H1 (cell line): Measurements from ENCODE around the gene DNAJB8. TPM values are rescaled to one million over a fixed set of nuclear protein-coding genes. Genes with fewer than 3 reads are reported as not detected.

ENCODE experiments used
- ATF2 ChIP-seq: IDR thresholded peaks from 2 replicates; pipeline ENCODE4 v1.6.1; 2012; ENCODE audit warnings: low read length, inconsistent platforms
- BACH1 ChIP-seq: IDR thresholded peaks from 2 replicates; pipeline ENCODE4 v1.6.1; 2012; ENCODE audit warnings: low read length, improper control_type of control experiment
- CBX8 ChIP-seq: fragments of 300-800, 300-1000 bp; sonication (generic); IDR thresholded peaks from 2 replicates; pipeline ENCODE4 v1.7.1; 2016; ENCODE audit warnings: low read depth, low read length, borderline replicate concordance
- CTBP2 ChIP-seq: IDR thresholded peaks from 2 replicates; pipeline ENCODE4 v1.7.0; 2011; ENCODE audit warnings: borderline replicate concordance, mild to moderate bottlenecking, moderate library complexity, mixed read lengths, low read length; ENCODE audit not compliant: insufficient read depth, insufficient read length
- E2F6 ChIP-seq: IDR thresholded peaks from 2 replicates; pipeline ENCODE4 v1.6.1; 2012; ENCODE audit warnings: inconsistent platforms
- HDAC2 ChIP-seq, 2 experiments: fragments of 300-600 bp in 1 of 2; sonication (generic) in 1 of 2; IDR thresholded peaks; 2 replicates each; pipeline ENCODE4 v1.6.1; 2011 to 2012; ENCODE audit warnings: low read depth in 2 of 2, low read length in 2 of 2, mild to moderate bottlenecking in 2 of 2, moderate library complexity in 2 of 2, borderline replicate concordance in 1 of 2, inconsistent platforms in 1 of 2
- HDAC6 ChIP-seq: IDR thresholded peaks from one replicate; pipeline ENCODE4 v1.7.1; 2012; ENCODE audit warnings: low read depth, mild to moderate bottlenecking, inconsistent platforms, low read length, moderate library complexity
- JUN ChIP-seq: IDR thresholded peaks from 2 replicates; pipeline ENCODE4 v1.6.1; 2011; ENCODE audit warnings: low read depth, mild to moderate bottlenecking, improper control_type of control experiment, low read length
- NRF1 ChIP-seq: IDR thresholded peaks from 2 replicates; pipeline ENCODE4 v1.6.1; 2011; ENCODE audit warnings: mild to moderate bottlenecking, low read depth, low read length, improper control_type of control experiment
- RBBP5 ChIP-seq: IDR thresholded peaks from 2 replicates; pipeline ENCODE4 v1.7.1; 2012; ENCODE audit warnings: low read depth, mild to moderate bottlenecking, inconsistent platforms, low read length, moderate library complexity, borderline replicate concordance
- RNF2 ChIP-seq: fragments of 200-900, 300-1000 bp; sonication (generic); IDR thresholded peaks from 2 replicates; pipeline ENCODE4 v1.7.1; 2016; ENCODE audit warnings: borderline replicate concordance, low read depth, mild to moderate bottlenecking, antibody characterized with exemption, low read length; ENCODE audit not compliant: poor library complexity, severe bottlenecking; ENCODE audit errors: missing control alignments
- RXRA ChIP-seq: IDR thresholded peaks from 2 replicates; pipeline ENCODE4 v1.6.1; 2011; ENCODE audit warnings: low read depth, mild to moderate bottlenecking, low read length, moderate library complexity; ENCODE audit not compliant: insufficient read depth
- SAP30 ChIP-seq: fragments of 300-600 bp; sonication (generic); IDR thresholded peaks from 2 replicates; pipeline ENCODE4 v1.7.1; 2012; ENCODE audit warnings: low read length, moderate library complexity, mild to moderate bottlenecking, inconsistent platforms; ENCODE audit not compliant: insufficient read depth, insufficient replicate concordance
- SIN3A ChIP-seq, 2 experiments: IDR thresholded peaks in 1 of 2; conservative IDR thresholded peaks in 1 of 2; 2 replicates each; pipeline ENCODE4 v1.6.1; 2011 to 2012; ENCODE audit warnings: low read length in 2 of 2, improper control_type of control experiment in 1 of 2, low read depth in 1 of 2, mild to moderate bottlenecking in 1 of 2
- SIRT6 ChIP-seq: IDR thresholded peaks from one replicate; pipeline ENCODE4 v1.7.1; 2012; ENCODE audit warnings: low read length, inconsistent platforms
- SP1 ChIP-seq: IDR thresholded peaks from 2 replicates; pipeline ENCODE4 v1.6.1; 2011; ENCODE audit warnings: low read depth, low read length
- SUZ12 ChIP-seq: fragments of 200-600 bp; sonication (generic); IDR thresholded peaks from 2 replicates; pipeline ENCODE4 v1.6.1; 2012; ENCODE audit warnings: mild to moderate bottlenecking, inconsistent platforms, low read length, moderate library complexity, mixed read lengths
- YY1 ChIP-seq: IDR thresholded peaks from 2 replicates; pipeline ENCODE4 v1.6.1; 2011; ENCODE audit warnings: low read depth, mild to moderate bottlenecking, low read length
- ZNF274 ChIP-seq: IDR thresholded peaks from 2 replicates; pipeline ENCODE4 v1.7.0; 2012; ENCODE audit warnings: low read length, borderline replicate concordance; ENCODE audit errors: extremely low read depth
- polyA plus RNA-seq, 7 experiments: library from polyadenylated mRNA; depleted of rRNA in 3 of 7; stranded (reverse) in 5 of 7; unstranded in 2 of 7; fragments of >200 nt in 5 of 7; fragments of 200-250 nt in 2 of 7; gene quantifications; 1 replicate in 5 of 7; 2 replicates in 1 of 7; 4 replicates in 1 of 7; pipeline versions ENCODE4 v1.2.1 to v1.2.3, GENCODE V29; 2011 to 2013; ENCODE audit warnings: missing spikeins in 2 of 7, mixed read lengths in 2 of 7
- total RNA-seq: library from RNA; stranded (reverse); fragmentation: NEBNext Ultra II Directional; extraction: Animal tissue kit (Norgen Biotek cat#: 25700); gene quantifications from 2 replicates; pipeline ENCODE4 v1.2.1, GENCODE V29; 2021
- TF ChIP-seq, protein P1 (sequence below): IDR thresholded peaks from 2 replicates; pipeline ENCODE4 v1.6.1; 2011; ENCODE audit warnings: low read depth, mild to moderate bottlenecking, low read length; ENCODE audit not compliant: insufficient read depth

Gene DNAJB8
- total and polyA plus RNA-seq, 2 of the 8 experiments (the other 6 are each of a cell fraction or from before 2014, with no cell fraction given), result not detected

DNA sequence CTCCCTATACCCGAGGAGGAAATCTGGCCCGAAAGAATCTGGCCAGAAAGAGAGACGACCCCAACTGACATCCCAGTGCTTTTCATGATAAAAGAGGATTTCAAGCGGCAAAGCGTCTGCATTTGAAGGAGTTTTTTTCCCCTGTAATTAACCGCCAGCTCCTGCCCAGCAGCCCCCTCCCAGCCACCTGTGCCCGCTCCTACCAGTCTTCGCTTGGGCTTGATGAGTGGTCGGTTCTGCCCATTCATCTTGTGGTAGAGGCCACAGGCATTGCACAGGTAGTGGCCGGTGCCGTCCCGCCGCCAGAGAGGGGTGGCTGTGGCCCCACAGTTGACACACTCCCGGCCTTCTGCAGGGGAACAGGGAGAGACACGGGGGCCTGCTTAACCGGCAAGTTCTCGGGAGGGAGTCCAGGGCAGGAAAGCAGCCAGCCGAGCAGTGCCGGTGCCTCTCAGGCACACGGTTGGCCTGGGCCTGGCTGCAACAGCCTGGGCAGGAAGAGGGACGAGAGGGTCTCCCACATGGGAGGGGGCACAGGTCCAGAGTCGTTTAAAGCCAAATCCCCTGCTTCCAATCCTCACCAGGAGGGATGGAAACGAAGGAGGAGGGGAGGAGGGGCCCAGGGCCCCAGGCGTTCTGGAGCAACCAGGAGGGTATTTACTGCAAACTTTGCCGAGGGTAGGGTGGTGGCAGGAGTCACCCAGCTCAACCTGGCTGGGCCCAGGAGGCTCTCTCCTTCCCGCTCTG lies 17.1 kb upstream of the DNAJB8 start (continued):
- TF ChIP-seq SUZ12, result peak; percentile 79
- no peak for TF ChIP-seq ZNF274
- no peak for TF ChIP-seq NRF1
- TF ChIP-seq RXRA, result no peak
- no peak for TF ChIP-seq CBX8
- no peak for TF ChIP-seq HDAC6
- no peak for TF ChIP-seq HDAC2 (IDR thresholded peaks at IDR 0.05; ENCODE audit: borderline replicate concordance in 1 of 2, low read depth in 2 of 2, low read length in 2 of 2)
- peak; percentile 77 for TF ChIP-seq CTBP2
- TF ChIP-seq, protein P1, sequence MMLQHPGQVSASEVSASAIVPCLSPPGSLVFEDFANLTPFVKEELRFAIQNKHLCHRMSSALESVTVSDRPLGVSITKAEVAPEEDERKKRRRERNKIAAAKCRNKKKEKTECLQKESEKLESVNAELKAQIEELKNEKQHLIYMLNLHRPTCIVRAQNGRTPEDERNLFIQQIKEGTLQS, result no peak
- 0 out of 2 replicates have a peak, but pooled peaks have one; percentile 1 for TF ChIP-seq SP1
- TF ChIP-seq RBBP5, result no peak
- TF ChIP-seq SIN3A (conservative IDR thresholded peaks at IDR 0.05 in 1 of 2, IDR thresholded peaks at IDR 0.05 in 1 of 2; ENCODE audit: low read depth in 1 of 2, low read length in 2 of 2), result 0 out of 4 replicates have a peak, but pooled peaks of 1 of the 2 experiments have one; percentile 27
- no peak for TF ChIP-seq YY1
- TF ChIP-seq ATF2, result no peak
- TF ChIP-seq BACH1, result no peak
- TF ChIP-seq E2F6, result no peak
- no peak for TF ChIP-seq SIRT6
- no peak for TF ChIP-seq JUN
- TF ChIP-seq RNF2, result no peak
- TF ChIP-seq SAP30, result no peak
